ELF-1 (cell line): ENCODE measurements around the gene SLC35D3.
A peak's percentile ranks its signal among the peaks of the same experiment; 100 is the strongest.
"Not testable (repeated sequence)": the region's sequence is repeated elsewhere in the genome, so short reads cannot be mapped to it uniquely, and the experiment has no call there.

ENCODE experiments used
- DNase-seq: peaks from one replicate; pipeline ENCODE4 v3.0.0-alpha.2; 2016; ENCODE audit warnings: low read depth, low spot score

Gene SLC35D3

GRCh38 chr6:136921936-136922684, at the start of gene SLC35D3:
Gene SLC35D3 (plus strand): TSS chr6:136922301. CDS start chr6:136922429, 128 bp downstream.
- DNase-seq: peak; percentile 52

GRCh38 chr6:136873748-136874147, 48.4 kb upstream of the SLC35D3 start:
- DNase-seq: no peak

GRCh38 chr6:136876469-136876868, 45.6 kb upstream of the SLC35D3 start:
- not testable (repeated sequence) for DNase-seq

GRCh38 chr6:136880748-136881460, 41.2 kb upstream of the SLC35D3 start:
- DNase-seq: peak; percentile 15

- no peak for DNase-seq
Measured at GRCh38 chr6:136886091-136886490, 36.0 kb upstream of the SLC35D3 start.

GRCh38 chr6:136887953-136888352, 34.1 kb upstream of the SLC35D3 start:
- DNase-seq: no peak

- no peak for DNase-seq
Measured at GRCh38 chr6:136889271-136890193, 32.6 kb upstream of the SLC35D3 start.

GRCh38 chr6:136890194-136890839, 31.8 kb upstream of the SLC35D3 start:
- DNase-seq: no peak

GRCh38 chr6:136890986-136891385, 31.1 kb upstream of the SLC35D3 start:
- DNase-seq: no peak

GRCh38 chr6:136893187-136893586, 28.9 kb upstream of the SLC35D3 start:
- no peak for DNase-seq

- DNase-seq: no peak
Measured at GRCh38 chr6:136895901-136896300, 26.2 kb upstream of the SLC35D3 start.

- DNase-seq: no peak
Measured at GRCh38 chr6:136897071-136897470, 25.0 kb upstream of the SLC35D3 start.

- no peak for DNase-seq
Measured at GRCh38 chr6:136901212-136901784, 20.8 kb upstream of the SLC35D3 start.

- not testable (repeated sequence) for DNase-seq
Measured at GRCh38 chr6:136904477-136904876, 17.6 kb upstream of the SLC35D3 start.

GRCh38 chr6:136914947-136915346, 7.2 kb upstream of the SLC35D3 start:
- DNase-seq: no peak

GRCh38 chr6:136918706-136919105, 3.4 kb upstream of the SLC35D3 start:
- no peak for DNase-seq

- no peak for DNase-seq
Measured at GRCh38 chr6:136920216-136920615, 1.9 kb upstream of the SLC35D3 start.

GRCh38 chr6:136920671-136921380, 1.3 kb upstream of the SLC35D3 start:
- peak; percentile 27 for DNase-seq

- peak; percentile 29 for DNase-seq
Measured at GRCh38 chr6:136921381-136921935, 643 bp upstream of the SLC35D3 start.

GRCh38 chr6:136922685-136923006, 545 bp downstream of the SLC35D3 start:
- no peak for DNase-seq
